ENCODE data around the gene S100A10. TPM values are rescaled to one million over a fixed set of nuclear protein-coding genes. Genes with fewer than 3 reads are reported as not detected.

Gene S100A10
- total RNA-seq, 1 experiment from 2014 or later: 2,143 TPM

DNA sequence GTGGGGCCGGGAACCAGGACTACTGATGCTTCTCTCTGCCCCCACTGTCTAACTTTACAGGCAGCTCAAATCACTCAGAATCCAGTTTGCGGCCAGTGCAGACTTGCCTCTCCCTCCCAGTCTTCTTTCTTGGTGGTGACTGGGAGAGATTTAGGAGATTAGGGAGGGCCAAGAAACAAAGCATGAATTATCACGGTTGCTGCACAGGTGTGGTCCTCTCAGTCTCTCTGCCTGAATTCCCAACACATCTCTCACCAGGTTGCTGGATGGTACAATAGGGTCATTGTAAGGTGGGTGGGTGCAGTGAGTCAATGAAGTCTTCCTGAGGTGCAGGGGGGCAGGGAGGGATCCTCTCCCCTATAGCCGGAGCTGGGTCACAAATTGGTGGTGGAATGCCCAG is 30.6 kb upstream of the S100A10 start:
- no peak for DNase-seq
- peaks cover 27% of the 10 kb centered on the region for H3K4me1 Mint-ChIP-seq (ENCODE audit: low read depth, unreplicated experiment)
- Histone ChIP-seq H3K36me3 (ENCODE audit: control insufficient read depth, insufficient read depth, low read length) (no peaks in the 10 kb centered on the region), H3K27me3 (replicated peaks; ENCODE audit: control insufficient read depth, insufficient read depth, low read length) (no peaks in the 10 kb centered on the region), H3K4me1 (peaks cover 19% of the 10 kb centered on the region), H3K4me3 (ENCODE audit: low read depth, low read length) (no peak overlapping the region), H3K9me3 (no peaks in the 10 kb centered on the region)
- no TSS peak for BruUV-seq (replicated peaks)
- H3K4me3 Mint-ChIP-seq (ENCODE audit: unreplicated experiment): no peak overlapping the region
- H3K27me3 Mint-ChIP-seq (ENCODE audit: insufficient read depth, unreplicated experiment): no peaks in the 10 kb centered on the region
- H3K27ac Mint-ChIP-seq (ENCODE audit: unreplicated experiment): no peak overlapping the region
- ChIA-PET CTCF (interaction anchor here (1.8 kb wide), 1 partner anchor 10 kb away, joined by 8 read pairs; no protein-coding TSS in a partner anchor), POLR2A (no interaction called here)
- peaks cover 11% of the 10 kb centered on the region for H3K9me3 Mint-ChIP-seq (ENCODE audit: unreplicated experiment)
- intact Hi-C loops (cut with micrococcal nuclease; ENCODE audit: unreplicated experiment): no loop called here
- TF ChIP-seq, protein P1, sequence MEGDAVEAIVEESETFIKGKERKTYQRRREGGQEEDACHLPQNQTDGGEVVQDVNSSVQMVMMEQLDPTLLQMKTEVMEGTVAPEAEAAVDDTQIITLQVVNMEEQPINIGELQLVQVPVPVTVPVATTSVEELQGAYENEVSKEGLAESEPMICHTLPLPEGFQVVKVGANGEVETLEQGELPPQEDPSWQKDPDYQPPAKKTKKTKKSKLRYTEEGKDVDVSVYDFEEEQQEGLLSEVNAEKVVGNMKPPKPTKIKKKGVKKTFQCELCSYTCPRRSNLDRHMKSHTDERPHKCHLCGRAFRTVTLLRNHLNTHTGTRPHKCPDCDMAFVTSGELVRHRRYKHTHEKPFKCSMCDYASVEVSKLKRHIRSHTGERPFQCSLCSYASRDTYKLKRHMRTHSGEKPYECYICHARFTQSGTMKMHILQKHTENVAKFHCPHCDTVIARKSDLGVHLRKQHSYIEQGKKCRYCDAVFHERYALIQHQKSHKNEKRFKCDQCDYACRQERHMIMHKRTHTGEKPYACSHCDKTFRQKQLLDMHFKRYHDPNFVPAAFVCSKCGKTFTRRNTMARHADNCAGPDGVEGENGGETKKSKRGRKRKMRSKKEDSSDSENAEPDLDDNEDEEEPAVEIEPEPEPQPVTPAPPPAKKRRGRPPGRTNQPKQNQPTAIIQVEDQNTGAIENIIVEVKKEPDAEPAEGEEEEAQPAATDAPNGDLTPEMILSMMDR (IDR thresholded peaks at IDR 0.05; ENCODE audit: insufficient read depth in 1 of 2, low read depth in 1 of 2, low read length in 1 of 2, severe bottlenecking in 1 of 2, unreplicated experiment in 1 of 2): no peak
- peaks cover 3% of the 10 kb centered on the region for H3K36me3 Mint-ChIP-seq (ENCODE audit: insufficient read depth, unreplicated experiment)

DNA sequence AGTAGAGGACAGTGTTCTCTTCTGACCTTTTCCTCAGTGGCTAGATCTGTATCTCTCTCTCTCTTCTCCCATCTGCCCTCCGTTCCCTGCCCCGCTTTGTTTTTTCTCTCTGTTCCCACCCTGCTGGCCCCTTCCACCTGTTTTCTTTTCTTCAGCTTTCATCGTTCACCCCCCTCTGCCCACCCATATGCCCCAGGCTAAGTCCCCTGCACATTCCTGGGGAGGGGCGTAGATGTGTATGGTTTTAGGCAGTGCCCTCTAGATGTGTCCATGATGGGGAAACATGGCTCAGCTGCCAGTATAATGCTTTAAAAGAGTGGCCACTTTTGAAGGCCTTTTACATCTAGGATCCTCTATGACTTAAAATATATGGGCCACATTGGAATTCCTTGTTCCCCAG is 29.6 kb upstream of the S100A10 start:
- intact Hi-C loops (cut with micrococcal nuclease; ENCODE audit: unreplicated experiment): no loop called here
- no peak for DNase-seq
- no peaks in the 10 kb centered on the region for H3K27me3 Mint-ChIP-seq (ENCODE audit: insufficient read depth, unreplicated experiment)
- peaks cover 18% of the 10 kb centered on the region for H3K4me1 ChIP-seq
- no peaks in the 10 kb centered on the region for H3K36me3 Mint-ChIP-seq (ENCODE audit: insufficient read depth, unreplicated experiment)
- CTCF ChIA-PET: interaction anchor here (0.5 kb wide), 1 partner anchor 31 kb away, joined by 3 read pairs; no protein-coding TSS in a partner anchor
- POLR2A ChIA-PET: no interaction called here
- H3K27ac Mint-ChIP-seq (ENCODE audit: unreplicated experiment): no peak overlapping the region
- H3K9me3 Mint-ChIP-seq (ENCODE audit: unreplicated experiment): peaks cover 1% of the 10 kb centered on the region
- peaks cover 18% of the 10 kb centered on the region for H3K4me1 Mint-ChIP-seq (ENCODE audit: low read depth, unreplicated experiment)
- BruUV-seq (replicated peaks): no TSS peak
- no peak overlapping the region for H3K4me3 Mint-ChIP-seq (ENCODE audit: unreplicated experiment)
- H3K4me3 ChIP-seq (ENCODE audit: low read depth, low read length): no peak overlapping the region
- TF ChIP-seq, protein P1 (IDR thresholded peaks at IDR 0.05; ENCODE audit: insufficient read depth in 1 of 2, low read depth in 1 of 2, low read length in 1 of 2, severe bottlenecking in 1 of 2, unreplicated experiment in 1 of 2): no peak
- H3K27me3 ChIP-seq (replicated peaks; ENCODE audit: control insufficient read depth, insufficient read depth, low read length): no peaks in the 10 kb centered on the region
- H3K36me3 ChIP-seq (ENCODE audit: control insufficient read depth, insufficient read depth, low read length): no peaks in the 10 kb centered on the region
- no peaks in the 10 kb centered on the region for H3K9me3 ChIP-seq

DNA sequence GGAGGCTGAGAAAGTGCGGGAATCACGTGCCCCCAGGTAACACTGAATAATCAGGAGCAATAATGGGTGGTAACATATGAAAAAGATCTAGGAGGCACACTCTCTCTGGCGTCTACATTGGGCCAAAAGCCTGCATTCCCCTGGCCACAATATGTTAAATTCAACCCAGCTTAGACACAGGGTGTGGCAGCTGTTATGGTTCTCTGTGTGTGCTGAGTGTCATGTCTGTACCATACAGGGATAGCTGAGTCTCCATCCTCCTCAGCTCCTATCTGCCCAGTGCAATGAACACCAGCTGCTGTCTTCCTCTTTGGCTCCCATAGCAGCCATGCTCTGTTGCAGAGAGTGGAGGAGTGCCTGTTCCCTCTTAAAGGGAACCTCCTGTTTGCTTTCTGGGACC is 28.8 kb upstream of the S100A10 start:
- H3K27me3 ChIP-seq (replicated peaks; ENCODE audit: control insufficient read depth, insufficient read depth, low read length): no peaks in the 10 kb centered on the region
- ChIA-PET CTCF (no interaction called here), POLR2A (no interaction called here)
- BruUV-seq (replicated peaks): no TSS peak
- DNase-seq: no peak
- H3K36me3 ChIP-seq (ENCODE audit: control insufficient read depth, insufficient read depth, low read length): no peaks in the 10 kb centered on the region
- intact Hi-C loops (cut with micrococcal nuclease; ENCODE audit: unreplicated experiment): no loop called here
- H3K27ac Mint-ChIP-seq (ENCODE audit: unreplicated experiment): no peak overlapping the region
- no peaks in the 10 kb centered on the region for H3K36me3 Mint-ChIP-seq (ENCODE audit: insufficient read depth, unreplicated experiment)
- TF ChIP-seq, protein P1 (IDR thresholded peaks at IDR 0.05; ENCODE audit: insufficient read depth in 1 of 2, low read depth in 1 of 2, low read length in 1 of 2, severe bottlenecking in 1 of 2, unreplicated experiment in 1 of 2): no peak
- H3K4me1 Mint-ChIP-seq (ENCODE audit: low read depth, unreplicated experiment): peaks cover 16% of the 10 kb centered on the region
- H3K4me1 ChIP-seq: peaks cover 18% of the 10 kb centered on the region
- H3K9me3 ChIP-seq: no peaks in the 10 kb centered on the region
- no peaks in the 10 kb centered on the region for H3K27me3 Mint-ChIP-seq (ENCODE audit: insufficient read depth, unreplicated experiment)
- no peak overlapping the region for H3K4me3 ChIP-seq (ENCODE audit: low read depth, low read length)
- no peaks in the 10 kb centered on the region for H3K9me3 Mint-ChIP-seq (ENCODE audit: unreplicated experiment)
- no peak overlapping the region for H3K4me3 Mint-ChIP-seq (ENCODE audit: unreplicated experiment)

Measured in Caco-2 (cell line).